Measurements from ENCODE around the gene LMF1.
"Not testable (repeated sequence)": the region's sequence is repeated elsewhere in the genome, so short reads cannot be mapped to it uniquely, and the experiment has no call there.

The LMF1 gene

DNA sequence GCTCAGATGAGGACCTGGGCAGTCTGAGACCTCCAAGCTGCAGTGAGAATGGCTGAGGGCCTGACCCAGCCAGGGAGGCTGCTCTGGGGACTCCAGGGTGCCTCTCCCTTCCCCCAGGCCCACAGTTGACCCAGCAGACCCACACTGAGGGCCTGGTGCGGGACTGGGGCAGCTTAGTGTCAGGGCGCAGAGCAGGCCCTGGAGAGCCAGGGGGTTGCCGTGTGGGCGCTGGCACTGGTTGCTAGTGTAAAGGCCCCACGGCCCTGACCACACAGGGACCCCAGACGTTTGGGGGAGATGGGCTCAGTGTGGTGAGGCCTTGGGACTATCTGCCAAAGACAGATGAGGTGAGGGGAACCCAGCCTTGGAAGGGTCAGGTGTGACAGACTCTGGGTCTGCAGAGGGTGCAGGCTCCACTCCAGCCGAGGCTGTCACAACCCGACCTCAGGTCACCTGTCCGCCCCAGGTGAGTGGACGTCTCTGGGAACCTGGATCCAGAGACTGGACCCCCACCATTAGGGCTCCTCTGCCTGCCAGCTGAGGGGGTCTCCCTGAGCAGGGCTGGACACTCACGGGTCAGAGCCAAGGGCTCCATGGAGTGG lies 119.5 kb downstream of the LMF1 start:
- DNase-seq (ENCODE audit: low read depth, low spot score) = no peak

GRCh38 chr16:850668-851067 lies 120.1 kb downstream of the LMF1 start:
- no peak for DNase-seq (ENCODE audit: low read depth, low spot score)

DNA sequence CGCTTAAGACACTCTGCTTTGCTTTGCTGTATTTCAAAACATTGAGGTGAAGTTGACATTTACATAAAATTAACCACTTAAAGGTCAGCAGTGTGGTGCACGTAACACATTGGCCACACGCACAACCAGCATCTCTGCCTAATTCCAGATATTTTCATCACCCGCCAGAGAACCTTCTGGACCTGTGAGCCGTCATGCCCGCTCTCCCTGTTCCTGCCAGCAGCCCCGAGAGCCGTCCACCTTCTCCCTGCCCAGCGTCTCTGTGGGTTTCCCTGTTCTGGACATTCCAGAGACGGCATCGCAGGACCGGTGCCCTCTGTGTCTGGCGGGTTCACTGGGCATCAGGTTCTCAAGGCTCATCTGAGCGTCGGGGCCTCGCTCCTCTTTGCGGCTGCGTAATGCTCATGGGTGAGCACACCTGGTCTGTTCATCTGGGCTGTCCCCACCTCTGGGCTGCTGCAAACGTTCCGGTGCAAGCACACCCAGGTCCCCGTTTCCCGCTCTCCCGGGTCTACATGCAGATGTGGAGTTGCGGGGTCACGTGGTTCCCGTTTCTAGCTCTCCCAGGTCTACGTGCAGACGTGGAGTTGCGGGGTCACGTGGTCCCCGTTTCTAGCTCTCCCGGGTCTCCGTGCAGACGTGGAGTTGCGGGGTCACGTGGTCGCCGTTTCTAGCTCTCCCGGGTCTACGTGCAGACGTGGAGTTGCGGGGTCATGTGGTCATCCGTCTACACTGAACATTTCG lies 122.1 kb downstream of the LMF1 start:
- no peak for DNase-seq (ENCODE audit: low read depth, low spot score)

DNA sequence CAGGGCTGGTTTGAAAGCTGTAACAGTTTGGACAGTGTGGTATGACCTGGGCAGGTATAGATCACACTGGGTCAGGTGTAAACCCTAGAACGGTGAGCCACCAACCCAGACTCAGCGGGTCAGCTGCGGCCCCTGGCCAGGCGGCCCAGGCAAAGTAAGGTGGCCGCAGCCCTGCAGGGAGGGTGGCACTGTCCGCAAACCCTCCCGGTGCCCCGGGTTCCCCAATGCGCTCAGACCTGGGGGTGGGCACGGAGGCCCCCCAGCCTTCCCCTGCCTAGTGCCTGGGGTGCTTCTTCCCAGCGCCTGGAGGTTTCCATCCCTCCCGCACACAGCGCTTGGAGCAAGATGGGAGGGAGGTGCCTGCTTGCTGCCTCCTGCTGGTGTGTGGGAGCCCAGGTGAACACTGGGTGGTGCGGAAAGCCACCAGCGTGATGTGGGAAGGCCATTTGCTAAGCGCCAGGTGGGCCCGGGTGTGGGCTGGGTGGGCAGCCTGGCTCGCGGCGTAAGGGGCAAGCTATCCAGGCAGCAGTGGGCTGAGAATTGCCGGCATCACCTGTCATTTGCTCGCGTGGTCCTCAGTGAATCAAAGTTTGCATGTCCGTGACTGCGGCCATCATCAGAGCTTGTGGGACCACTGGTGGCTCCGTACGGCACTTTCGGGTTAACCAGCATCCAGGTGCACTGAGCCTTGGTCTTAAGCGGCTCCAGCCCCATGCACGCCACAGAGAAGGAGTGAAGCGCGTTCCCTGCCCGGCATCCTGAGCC lies 122.9 kb downstream of the LMF1 start:
- DNase-seq (ENCODE audit: low read depth, low spot score) = no peak

DNA sequence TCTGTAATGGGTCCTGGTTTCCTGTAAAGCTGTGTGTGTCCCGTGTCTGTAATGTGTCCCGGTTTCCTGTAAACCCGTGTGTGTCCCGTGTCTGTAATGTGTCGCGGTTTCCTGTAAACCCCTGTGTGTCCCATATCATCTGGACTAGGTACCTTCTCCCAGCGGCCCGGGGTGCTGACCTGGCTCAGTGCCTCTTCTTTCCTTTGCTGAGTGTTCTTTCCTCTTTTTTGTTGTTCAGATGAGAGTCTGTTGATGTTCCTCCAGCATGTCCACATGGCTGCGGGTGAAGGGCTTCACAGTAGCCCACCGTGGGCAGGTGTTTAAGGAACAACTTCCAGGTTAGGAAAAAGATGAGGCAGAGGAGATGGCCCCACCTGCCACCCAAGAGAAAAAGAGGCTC lies 123.6 kb downstream of the LMF1 start:
- no peak for DNase-seq (ENCODE audit: low read depth, low spot score)

- DNase-seq (ENCODE audit: low read depth, low spot score) = no peak
Observed at GRCh38 chr16:845351-845745, 125.4 kb downstream of the LMF1 start.

DNA sequence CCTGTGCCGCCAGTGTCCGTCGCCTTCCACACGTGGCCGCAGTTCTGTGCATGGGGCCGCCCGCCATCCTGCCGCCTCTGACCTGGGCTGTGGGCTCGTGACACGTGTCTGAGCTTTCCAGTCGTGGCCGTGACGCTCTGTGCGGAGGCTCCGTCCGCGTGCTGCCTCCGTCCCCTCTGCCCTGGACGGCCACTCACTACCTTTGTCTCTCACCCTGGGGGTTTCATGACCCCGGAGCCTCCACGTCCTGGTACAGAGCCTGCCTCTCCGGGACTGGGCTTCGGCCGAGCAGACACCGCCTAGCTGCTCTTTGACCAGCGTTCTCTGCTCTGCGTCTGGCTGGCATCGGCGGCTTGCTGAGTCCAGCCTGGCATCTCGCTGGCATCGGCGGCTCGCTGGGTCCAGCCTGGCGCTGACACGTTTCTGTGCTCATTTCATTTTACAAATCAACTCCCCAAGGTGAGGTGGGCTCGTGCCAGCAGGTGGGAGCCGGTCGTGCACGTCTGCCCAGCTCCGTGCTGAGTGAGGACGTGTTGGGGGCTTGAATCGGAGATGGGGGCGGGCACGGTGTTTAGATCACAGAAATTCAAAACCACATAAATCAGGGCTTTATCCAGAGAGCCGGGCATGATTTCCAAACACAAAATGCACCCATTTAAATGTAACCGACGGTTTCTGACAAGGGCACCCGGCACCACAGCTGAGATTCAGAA lies 126.0 kb downstream of the LMF1 start:
- DNase-seq (ENCODE audit: low read depth, low spot score) = no peak

DNA sequence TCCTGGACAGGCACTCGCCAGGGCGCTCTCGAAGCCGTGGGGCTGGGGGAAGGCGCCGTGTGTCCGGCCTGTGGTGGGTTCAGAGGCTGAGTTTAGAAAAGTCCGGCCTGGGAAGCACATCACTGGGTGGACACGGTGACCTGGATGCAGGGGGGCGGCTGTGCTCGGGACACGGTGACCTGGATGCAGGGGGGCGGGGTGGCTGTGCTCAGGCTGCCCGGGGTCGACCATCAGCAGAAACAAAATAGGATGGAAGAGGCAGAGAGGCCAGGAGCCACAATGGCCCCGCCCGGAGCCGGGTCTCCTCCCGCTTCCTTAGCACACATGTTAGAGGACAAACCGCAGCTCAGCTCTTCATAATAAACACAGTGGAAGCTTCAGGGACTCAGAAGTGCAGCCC lies 127.0 kb downstream of the LMF1 start:
- no peak for DNase-seq (ENCODE audit: low read depth, low spot score)

DNA sequence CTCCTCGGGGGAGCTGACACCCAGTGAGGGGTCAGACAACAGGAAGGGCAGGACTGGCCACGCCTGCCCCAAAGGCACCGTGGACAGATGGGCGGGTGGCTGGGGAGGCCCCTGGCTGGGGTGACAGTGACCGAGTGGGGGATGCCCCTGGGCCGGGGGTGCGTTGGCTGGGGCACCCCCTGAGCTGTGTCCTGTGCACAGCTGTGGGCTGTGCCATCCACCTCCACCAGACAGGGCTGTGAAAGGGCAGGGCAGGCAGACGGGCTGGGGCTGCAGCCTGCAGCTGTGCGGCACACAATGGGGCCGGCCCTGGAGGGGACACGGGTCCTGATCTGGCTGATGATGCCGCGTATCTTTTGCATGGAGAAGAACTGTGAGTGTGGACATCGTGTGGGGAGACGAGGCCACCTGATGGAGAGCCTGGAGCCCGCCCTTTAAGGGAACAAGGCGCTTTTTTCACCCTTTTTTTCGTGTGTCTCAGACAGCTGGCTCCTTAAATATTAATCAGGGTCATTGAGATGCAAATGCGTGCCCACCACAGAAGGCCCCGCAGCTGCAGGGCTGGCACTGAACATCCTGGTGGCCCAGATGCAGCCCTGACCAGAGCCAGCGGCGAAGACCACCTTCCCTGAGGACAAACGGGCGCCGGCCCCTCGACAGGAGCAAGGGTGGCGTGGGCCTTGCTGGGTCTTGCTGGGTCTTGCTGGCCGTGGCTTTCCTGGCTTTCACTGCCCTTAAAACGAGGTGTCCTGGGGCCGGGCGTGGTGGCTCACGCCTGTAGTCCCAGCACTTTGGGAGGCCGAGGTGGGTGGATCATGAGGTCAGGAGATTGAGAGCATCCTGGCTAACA lies 127.8 kb downstream of the LMF1 start:
- DNase-seq (ENCODE audit: low read depth, low spot score) = no peak

DNA sequence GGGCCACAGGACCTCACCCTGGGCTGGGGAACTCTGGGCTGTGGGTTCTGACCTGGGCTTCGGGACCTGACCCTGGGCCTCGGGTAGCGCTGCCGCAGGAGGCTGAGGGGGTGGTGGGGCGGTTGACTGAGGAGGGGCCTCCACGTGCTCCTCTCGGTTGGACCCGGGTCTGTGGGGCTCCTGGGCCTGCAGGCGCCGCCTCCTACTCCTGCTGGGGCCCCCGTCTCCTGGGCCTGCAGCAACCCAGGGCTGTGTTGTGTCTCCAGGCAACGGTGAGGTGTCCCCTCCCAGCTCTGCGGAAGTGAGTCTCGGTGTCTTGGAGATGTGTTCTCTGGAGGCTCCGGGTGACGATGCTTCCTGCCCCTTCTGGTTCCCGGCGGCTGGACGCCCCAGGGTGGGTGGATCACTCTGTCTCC lies 128.7 kb downstream of the LMF1 start:
- DNase-seq (ENCODE audit: low read depth, low spot score) = no peak

- DNase-seq (ENCODE audit: low read depth, low spot score) = no peak
Observed at GRCh38 chr16:841455-842060, 129.2 kb downstream of the LMF1 start.

DNA sequence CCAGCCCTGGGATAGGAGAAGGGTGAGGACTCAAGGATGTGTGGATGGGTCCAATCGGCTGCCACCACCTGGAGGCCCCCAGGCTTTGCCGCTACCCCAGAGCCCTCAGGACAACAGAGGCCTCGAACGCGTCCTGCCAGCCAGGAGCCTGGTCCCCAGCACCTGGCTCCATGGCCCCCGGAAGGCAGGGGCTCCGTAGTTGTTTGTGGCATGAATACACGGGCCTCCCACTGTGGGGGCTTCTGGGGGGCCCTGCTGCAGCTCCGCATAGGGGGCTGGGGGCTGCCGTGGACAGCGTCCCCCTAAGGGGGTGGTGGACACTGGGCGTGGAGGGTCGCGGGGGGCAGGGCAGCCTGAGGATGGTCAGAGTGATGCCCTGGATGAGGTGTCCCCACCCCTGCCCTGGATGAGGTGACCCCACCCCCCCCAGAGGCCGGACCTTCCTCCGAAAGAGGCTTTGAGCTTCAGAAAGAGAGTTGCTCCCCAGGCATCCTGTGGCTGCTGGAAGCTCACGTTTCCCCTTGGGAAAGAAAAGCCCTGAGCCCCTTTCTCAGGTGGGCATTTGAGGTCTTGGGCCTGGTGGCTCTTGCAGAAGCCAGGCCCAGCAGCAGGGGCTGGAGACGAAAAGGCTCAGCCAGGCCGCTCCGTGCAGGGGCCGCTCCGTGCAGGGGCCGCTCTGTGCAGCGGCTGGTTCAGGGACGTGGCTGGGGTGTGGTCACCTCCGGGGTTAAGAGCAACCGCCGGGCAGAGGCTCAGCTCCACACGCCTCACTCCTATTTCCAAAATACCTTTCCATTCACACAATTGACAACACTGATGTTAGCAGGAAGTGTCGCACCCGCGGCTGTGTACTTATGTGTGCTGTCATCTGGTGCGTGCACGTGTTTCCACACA lies 130.0 kb downstream of the LMF1 start:
- no peak for DNase-seq (ENCODE audit: low read depth, low spot score)

GRCh38 chr16:839643-840408 lies 131.0 kb downstream of the LMF1 start:
- no peak for DNase-seq (ENCODE audit: low read depth, low spot score)

- DNase-seq (ENCODE audit: low read depth, low spot score) = no peak
Observed at GRCh38 chr16:838741-839140, 132.0 kb downstream of the LMF1 start.

- DNase-seq (ENCODE audit: low read depth, low spot score) = not testable (repeated sequence)
Observed at GRCh38 chr16:836822-837221, 134.0 kb downstream of the LMF1 start.

- no peak for DNase-seq (ENCODE audit: low read depth, low spot score)
Observed at GRCh38 chr16:836221-836620, 134.6 kb downstream of the LMF1 start.

DNA sequence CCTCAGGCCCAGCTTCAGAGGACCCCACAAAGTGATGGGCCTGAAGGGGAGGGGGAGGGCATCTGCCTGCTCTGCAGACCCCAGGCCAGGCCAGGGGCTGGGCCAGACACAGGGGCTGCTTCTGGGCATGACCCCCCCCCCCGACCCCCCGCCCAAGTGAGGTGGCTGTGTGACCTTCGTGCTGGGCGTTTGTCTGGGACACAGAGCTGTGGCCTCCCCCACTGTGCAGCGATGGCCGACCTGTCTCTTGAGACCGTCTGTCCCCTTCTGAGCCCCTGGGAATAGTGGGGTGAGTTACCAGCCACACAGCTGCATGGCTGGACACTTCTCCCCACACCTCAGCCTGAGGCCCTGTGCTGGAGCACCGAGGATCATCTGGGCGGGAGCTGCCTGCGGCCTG lies 135.4 kb downstream of the LMF1 start:
- no peak for DNase-seq (ENCODE audit: low read depth, low spot score)

DNA sequence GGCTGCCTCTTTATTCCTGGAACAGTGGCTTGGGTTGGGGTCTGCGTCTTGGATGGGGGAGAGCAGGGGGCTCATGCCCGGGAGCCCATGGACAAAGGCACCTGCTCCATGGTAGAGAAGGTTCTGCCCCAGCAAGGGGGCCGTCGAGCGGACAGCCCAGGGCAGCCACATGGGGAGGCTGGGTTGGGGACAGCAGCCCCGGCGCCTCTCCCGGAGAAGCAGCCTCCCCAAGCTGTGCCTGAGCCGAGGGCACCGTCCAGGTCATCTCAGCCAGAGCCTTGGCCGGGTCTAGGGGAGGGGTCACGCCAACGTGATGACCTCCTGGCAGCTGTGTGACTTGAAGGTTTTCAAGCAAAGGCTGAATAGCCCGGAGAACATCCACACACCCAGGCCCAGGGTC lies 137.4 kb downstream of the LMF1 start:
- DNase-seq (ENCODE audit: low read depth, low spot score) = no peak
